Stimulated activated CD8-positive, alpha-beta memory T cell treated with anti-CD3 and anti-CD28 coated beads, Interleukin-15, amount 100 ng/mL, for 48 hours (primary cell): ENCODE measurements around the gene TARM1.
"Not testable (repeated sequence)": the region's sequence is repeated elsewhere in the genome, so short reads cannot be mapped to it uniquely, and the experiment has no call there.

Source experiments
- DNase-seq, 2 donors: peaks; one replicate each; pipeline ENCODE4 v3.0.0-alpha.2; 2020; ENCODE audit warnings: low read depth in 2 of 2

Gene TARM1

DNA sequence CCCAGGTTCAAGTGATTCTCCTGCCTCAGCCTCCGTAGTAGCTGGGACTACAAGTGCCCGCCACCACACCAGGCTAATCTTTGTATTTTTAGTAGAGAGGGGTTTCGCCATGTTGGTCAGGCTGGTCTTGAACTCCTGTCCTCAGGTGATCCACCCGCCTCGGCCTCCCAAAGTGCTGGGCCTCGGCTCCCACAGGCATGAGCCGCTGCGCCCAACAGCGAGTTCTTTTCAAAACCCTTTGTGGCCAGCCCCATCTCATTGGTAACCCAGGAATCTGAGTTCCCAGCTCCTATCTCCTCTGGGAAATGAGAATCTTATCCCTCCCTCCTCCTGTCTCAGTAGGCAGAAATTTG lies 18.7 kb upstream of the TARM1 start:
- DNase-seq, result not testable (repeated sequence)

DNA sequence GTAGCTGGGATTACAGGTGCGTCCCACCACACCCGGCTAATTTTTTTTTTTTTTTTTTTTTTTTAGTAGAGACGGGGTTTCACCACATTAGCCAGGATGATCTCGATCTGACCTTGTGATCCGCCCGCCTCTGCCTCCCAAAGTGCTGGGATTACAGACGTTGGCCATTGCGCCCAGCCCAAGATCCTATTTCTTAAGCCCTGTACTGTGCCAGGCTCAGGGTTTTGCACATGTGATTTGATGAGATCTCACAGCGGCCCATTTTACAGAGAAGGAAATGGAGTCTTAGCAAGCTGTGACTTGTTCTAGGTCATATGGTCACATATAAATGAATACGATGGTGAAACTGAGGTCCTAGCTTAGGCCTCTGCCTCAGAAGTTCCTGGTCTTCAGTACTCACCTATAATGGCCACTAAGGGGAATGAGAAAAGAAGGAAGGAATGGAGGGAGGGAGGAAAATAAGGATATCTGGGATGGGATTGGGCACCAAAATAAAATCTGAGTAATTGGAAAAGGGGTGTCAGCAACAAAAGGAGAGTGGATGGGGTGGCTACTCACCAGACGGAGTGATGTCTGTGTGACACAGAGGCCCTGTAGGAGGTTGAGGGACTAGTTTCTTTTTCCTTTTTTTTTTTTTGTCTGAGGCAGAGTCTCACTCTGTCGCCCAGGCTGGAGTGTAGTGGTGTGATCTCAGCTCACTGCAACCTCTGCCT lies 18.2 kb upstream of the TARM1 start:
- no peak for DNase-seq

DNA sequence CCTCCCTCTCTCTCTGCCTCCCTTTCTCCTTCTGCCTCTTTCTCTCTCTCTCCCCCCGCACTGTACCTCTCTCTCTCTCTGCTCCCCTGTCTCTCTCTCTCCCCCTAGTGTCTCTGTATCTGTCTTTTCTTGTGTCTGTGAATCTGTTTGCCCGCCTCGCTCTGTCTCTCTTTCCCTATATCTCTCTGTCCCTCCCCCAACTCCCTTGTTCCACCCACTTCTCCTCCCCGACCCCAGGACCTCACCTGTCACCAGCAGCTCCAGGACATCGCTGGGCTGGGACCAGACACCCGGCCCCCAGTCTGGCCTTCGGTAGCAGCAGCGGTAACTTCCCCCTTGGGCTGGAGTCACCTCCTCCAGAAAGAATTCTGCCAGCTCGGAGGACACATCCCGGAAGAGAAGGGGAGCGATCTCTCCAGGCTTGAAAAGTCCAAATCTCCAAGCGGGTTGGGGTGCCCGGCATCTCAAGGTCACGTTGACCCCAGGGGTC lies 15.5 kb upstream of the TARM1 start:
- DNase-seq, result no peak

- peak in 1 of 2 donors; percentile 32 for DNase-seq
These were observed 14.9 kb upstream of the TARM1 start for GRCh38 chr19:54095859-54096616.

DNA sequence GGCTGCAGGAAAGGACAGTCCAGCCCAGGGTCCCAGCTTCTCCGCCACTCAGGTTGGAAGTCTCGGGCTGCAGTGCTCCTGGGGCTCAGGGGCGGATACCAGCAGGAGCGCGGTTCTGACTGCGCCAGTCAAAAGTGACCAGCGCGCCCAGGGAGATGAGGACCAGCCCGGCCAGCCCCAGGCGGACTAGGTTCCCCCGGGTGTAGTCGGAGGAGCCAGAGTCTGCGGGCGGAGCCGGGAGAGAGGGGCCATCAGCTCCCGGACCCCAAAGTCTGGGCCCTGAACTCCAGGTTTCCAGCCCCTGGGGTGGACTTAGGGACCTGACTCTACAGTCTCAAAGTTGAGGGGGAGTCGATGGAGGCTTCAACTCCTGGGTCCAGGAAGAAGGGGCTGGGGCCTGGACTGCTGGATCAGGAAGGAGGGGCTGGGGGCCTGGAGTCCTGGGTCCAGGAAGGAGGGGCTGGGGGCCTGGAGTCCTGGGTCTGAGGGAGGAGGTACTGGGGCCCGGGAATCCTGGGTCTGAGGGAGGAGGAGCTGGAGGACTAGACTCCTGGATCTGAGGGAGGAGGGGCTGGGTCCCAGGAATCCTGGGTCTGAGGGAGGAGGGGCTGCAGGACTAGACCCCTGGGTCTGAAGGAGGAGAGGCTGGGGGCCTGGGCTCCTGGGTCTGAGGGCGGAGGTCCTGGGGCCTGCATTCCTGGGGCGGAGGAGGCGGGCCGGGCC lies 14.1 kb upstream of the TARM1 start:
- DNase-seq, result no peak

GRCh38 chr19:54094426-54095000 lies 13.3 kb upstream of the TARM1 start:
- no peak for DNase-seq

GRCh38 chr19:54084410-54084809 lies 3.2 kb upstream of the TARM1 start:
- no peak for DNase-seq

- no peak for DNase-seq
These were observed 3.8 kb downstream of the TARM1 start for GRCh38 chr19:54077334-54077733.

DNA sequence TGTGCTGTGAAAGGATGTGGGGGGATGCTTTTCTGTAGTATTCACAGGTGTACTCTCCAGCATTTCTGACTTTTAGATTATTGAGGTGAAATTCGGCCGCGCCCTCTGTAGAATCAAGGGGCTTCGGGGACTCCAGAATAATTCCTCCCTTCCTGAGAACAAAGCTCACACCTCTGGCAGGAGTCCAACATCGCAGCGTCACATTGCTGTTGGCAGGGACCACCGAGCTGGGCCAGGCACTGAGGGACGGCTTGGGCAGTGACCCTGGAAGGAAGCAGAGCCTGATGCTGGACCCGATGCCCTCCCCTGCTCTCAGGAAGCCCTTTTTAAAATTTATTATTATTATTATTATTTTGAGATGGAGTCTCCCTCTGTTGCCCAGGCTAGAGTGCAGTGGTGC lies 6.3 kb downstream of the TARM1 start:
- no peak for DNase-seq

GRCh38 chr19:54073829-54074228 lies 7.3 kb downstream of the TARM1 start:
- no peak for DNase-seq

DNA sequence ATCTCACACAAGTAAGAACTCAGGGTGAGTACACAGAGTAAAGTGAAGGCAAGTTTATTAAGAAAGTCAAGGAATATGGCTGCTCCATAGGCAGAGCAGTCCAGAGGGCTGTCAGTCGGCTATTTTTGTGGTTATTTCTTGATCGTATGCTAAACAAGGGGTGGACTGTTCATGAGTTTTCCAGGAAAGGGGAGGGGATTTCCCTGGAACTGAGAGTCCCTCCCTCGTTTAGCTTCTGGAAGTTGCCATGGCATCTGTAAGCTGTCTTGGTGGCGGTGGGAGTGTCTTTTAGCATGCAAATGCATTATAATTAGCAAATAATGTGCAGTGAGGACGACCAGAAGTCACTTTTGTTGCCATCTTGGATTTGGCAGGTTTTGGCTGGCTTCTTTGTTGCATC lies 11.7 kb downstream of the TARM1 start:
- no peak for DNase-seq

- DNase-seq, result no peak
These were observed 17.6 kb downstream of the TARM1 start, which contains the start of gene VSTM1 for GRCh38 chr19:54063350-54064116. Gene VSTM1 (minus strand): TSS chr19:54063897. CDS start chr19:54063777, 120 bp downstream.

DNA sequence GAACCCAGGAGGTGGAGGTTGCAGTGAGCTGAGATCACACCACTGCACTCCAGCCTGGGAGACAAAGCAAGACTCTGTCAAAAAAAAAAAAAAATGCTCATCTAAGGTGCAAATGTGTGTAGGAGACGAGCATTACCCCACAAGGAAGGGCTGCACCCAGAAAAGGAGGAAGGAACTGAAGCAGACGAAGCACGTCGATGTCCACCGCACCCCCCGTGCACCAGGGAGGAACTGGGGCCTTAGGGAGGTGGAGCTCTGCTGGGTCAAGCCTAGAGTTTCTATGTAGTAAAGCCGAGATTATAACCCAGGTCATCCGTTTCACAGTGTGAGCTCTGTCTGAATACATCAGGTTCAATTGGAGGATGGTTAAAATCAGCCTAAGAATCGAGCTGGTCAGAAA lies 18.5 kb downstream of the TARM1 start:
- no peak for DNase-seq

DNA sequence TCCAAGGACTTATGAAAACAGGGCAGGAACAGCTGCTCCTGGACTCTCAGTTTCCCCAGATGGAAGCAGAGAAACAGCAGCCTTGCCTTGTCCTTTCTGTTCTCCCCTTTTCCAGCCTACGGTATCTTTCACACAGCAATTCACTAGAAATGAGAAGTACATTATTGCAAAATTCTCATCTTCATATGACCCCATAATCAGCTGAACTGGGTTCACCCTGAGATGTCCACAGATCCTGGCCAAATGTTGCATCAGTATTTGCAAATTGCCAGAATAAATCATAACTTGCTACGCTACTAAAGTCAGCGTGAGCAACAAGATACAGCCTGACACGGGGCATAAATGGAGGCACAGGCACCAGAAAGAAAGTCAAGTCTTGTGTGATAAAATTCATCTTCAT lies 33.5 kb downstream of the TARM1 start:
- DNase-seq, result no peak

GRCh38 chr19:54045771-54046170 lies 35.4 kb downstream of the TARM1 start:
- DNase-seq, result no peak

DNA sequence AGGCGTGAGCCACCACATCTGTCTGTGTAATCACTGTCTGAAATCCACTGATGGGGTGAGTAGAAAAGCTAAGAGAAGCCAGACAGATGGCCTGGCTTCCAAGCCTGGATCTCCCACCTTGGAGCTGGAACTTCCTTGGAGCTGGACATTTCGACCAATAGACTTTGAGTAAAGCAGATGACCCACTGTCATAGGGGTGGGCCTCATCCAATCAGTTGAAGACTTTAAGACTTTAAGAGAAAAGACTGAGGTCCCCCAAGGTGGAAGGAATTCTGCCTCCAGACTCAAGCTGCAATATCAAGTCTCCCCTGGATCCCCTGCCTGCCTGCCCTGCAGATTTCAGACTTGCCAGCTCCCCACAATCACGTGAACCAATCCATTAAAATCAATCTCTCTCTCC lies 38.2 kb downstream of the TARM1 start:
- DNase-seq, result no peak

DNA sequence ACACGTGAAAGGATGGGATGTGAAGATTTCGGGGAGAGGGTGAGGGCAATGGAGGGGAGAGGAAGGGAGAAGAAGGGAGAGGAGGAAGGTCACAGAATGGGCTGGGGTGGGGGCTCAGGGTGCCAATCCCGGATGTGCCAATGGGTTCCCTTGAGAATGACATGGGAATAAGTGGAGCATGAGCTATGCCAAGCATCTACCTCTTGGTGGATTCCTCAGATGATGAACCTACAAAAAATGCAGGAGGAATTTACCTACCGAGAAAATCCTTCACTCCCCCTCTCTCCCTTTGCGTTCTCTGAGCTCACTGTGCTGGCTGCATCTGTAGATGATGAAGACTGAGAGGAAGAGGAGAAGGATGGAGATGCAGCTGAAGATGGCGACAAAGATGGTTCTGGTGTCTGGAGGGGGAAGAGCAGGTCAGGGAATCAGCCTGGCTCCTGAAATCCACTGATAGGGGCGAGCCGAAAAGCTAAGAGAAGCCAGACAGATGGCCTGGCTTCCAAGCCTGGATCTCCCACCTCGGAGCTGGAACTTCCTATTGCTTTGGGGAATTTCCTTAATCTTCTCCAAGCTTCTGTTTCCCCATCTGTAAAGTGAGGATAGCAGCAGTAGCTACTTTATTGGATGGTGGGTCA lies 39.1 kb downstream of the TARM1 start:
- DNase-seq, result no peak

DNA sequence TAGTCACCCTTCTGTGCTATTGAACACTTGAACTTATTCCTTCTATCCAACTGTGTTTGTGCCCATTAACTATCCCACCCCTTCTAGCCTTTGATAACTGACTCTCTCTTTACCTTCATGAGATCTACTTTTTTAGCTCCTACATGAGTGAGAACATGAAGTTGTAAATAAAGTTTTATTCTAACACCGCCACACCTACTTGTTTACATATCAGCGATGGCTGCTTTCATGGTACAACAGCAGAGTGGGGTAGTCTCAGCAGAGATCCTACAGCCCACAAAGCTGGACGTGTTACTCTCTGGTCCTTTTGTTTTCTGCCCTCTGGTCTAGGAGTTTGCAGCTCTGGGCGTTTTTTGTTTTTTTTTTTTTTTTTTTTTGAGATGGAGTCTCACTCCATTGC lies 41.2 kb downstream of the TARM1 start:
- no peak for DNase-seq

- DNase-seq, result not testable (repeated sequence)
These were observed 44.6 kb downstream of the TARM1 start for GRCh38 chr19:54036542-54036941.

GRCh38 chr19:54035215-54036178 lies 45.7 kb downstream of the TARM1 start:
- no peak for DNase-seq
